ENCODE results near the gene KCNT1. TPM values are rescaled to one million over a fixed set of nuclear protein-coding genes. Genes with fewer than 3 reads are reported as not detected.

Gene KCNT1
- total RNA-seq, 2 donors from 2014 or later = under 0.01 TPM

DNA sequence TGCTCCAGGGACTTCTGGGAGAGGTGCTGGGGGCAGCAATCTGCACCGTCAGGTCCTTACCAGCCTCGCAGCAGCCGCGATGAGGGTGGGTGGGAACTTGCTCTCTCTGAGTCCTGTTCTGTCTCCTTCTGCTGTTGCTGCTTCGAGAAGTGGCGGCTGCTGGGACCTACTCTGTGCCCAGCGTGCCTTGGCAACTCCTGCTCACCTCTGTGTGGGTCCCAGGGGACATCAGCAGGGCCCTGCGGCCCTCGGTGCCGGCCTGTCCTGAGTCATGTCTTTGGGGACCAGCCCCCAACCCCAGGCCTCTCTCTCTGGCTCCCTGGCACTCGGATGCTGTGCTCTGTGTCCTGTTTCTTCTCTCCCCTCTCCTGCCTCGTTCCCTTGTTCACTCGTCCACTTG, 49.5 kb downstream of the KCNT1 start:
- no peak for ATAC-seq
- H3K4me3 ChIP-seq = no peak overlapping the region
- DNase-seq = no peak
- H3K4me1 ChIP-seq = no peaks in the 10 kb centered on the region
- H3K27ac ChIP-seq = no peak overlapping the region
- WGBS, 2 donors = 41 to 42% methylated on average over 8 to 13 of the region's 13 CpGs
- no peaks in the 10 kb centered on the region for H3K9me3 ChIP-seq
- no peak for TF ChIP-seq POLR2A (IDR thresholded peaks at IDR 0.05)
- TF ChIP-seq, protein P1, sequence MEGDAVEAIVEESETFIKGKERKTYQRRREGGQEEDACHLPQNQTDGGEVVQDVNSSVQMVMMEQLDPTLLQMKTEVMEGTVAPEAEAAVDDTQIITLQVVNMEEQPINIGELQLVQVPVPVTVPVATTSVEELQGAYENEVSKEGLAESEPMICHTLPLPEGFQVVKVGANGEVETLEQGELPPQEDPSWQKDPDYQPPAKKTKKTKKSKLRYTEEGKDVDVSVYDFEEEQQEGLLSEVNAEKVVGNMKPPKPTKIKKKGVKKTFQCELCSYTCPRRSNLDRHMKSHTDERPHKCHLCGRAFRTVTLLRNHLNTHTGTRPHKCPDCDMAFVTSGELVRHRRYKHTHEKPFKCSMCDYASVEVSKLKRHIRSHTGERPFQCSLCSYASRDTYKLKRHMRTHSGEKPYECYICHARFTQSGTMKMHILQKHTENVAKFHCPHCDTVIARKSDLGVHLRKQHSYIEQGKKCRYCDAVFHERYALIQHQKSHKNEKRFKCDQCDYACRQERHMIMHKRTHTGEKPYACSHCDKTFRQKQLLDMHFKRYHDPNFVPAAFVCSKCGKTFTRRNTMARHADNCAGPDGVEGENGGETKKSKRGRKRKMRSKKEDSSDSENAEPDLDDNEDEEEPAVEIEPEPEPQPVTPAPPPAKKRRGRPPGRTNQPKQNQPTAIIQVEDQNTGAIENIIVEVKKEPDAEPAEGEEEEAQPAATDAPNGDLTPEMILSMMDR (IDR thresholded peaks at IDR 0.05) = no peak
- no peaks in the 10 kb centered on the region for H3K27me3 ChIP-seq
- intact Hi-C loops (cut with DNase I) = no loop called here
- no peaks in the 10 kb centered on the region for H3K36me3 ChIP-seq (replicated peaks in 1 of 2; ENCODE audit: insufficient read depth in 1 of 2, low read depth in 2 of 2)

DNA sequence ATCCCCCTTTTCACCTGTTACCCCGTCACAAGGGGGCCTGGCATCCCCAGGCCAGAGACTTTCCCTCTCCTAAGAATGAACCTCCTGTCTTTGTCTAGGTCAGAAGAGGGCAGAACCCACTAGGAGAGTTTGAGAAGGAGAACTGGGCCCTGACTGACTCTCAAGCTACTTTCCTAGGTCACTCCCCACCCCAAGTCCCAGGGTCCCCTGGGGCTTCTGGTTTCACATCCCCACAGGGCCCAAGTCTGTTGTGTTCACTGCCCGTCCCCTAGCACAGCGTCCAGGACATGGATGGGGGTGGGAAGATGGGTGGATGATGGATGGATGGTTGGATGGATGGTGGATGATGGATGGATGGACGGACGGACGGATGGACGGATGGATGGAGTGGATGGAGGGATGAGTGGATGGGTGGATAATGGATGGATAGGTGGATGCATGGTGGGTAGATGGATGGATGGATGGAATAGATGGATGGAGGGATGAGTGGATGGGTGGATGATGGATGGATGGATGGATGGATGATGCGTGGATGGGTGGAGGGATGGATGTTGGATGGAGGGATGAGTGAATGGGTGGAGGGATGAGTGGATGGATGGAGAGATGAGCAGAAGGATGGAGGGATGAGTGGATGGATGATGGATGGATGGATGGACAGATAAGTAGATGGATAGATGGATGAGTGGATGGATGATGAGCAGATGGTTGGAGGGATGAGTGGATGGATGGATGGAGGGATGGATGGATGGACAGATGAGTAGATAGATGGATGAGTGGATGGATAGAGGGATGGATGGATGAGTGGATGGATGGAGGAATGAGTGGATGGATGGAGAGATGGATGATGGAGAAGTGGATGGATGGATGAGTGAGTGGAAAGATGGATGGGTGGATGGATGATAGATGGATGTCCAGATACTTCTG, 50.6 kb downstream of the KCNT1 start:
- 77 to 83% methylated on average over 8 of the region's 8 CpGs for WGBS, 2 donors
- intact Hi-C loops (cut with DNase I) = no loop called here
- no peak for ATAC-seq
- no peak overlapping the region for H3K27ac ChIP-seq
- DNase-seq = no peak
- TF ChIP-seq, protein P1 (IDR thresholded peaks at IDR 0.05) = no peak
- TF ChIP-seq POLR2A (IDR thresholded peaks at IDR 0.05) = no peak
- H3K4me1 ChIP-seq = no peaks in the 10 kb centered on the region
- H3K36me3 ChIP-seq (replicated peaks in 1 of 2; ENCODE audit: insufficient read depth in 1 of 2, low read depth in 2 of 2) = no peaks in the 10 kb centered on the region
- H3K4me3 ChIP-seq = no peak overlapping the region
- no peaks in the 10 kb centered on the region for H3K27me3 ChIP-seq
- no peaks in the 10 kb centered on the region for H3K9me3 ChIP-seq

DNA sequence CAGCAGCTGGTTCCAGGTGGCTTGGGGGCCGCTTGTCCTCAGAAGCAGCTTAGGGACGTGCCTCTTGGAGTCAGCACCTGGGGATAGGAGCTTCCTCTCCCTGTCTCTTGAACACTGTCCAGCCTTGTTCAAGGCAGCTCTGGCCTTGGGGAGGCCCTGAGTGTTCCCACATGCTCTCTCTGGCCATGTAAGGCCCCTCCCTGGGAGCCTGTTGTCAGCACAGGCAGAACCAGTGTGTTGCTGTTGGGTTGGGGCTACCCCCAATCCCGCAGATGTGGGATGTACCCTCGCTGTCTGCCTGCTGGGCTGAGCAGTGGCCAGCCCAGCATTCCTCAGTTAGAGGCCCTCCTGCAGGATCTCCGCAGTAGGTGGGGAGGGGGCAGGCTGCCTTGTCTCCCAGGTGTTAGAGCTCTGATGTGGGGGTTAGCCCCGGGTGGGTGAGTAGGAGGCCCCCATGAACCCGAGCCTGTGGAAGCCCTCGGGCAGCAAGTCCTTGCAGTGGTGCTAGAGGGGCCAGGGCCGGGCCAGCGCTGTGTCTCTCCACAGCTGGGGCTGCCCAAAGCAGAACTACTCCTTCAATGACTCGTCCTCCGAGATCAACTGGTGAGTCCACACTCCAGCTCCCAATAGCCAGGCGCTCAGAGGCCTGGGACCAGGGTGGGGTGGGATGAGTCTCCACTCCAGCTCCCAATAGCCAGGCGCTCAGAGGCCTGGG, 51.6 kb downstream of the KCNT1 start:
- Histone ChIP-seq H3K9me3 (no peaks in the 10 kb centered on the region), H3K4me3 (no peak overlapping the region), H3K4me1 (no peaks in the 10 kb centered on the region), H3K27me3 (no peaks in the 10 kb centered on the region), H3K27ac (no peak overlapping the region), H3K36me3 (replicated peaks in 1 of 2; ENCODE audit: insufficient read depth in 1 of 2, low read depth in 2 of 2) (no peaks in the 10 kb centered on the region)
- intact Hi-C loops (cut with DNase I) = no loop called here
- TF ChIP-seq POLR2A (IDR thresholded peaks at IDR 0.05) = no peak
- TF ChIP-seq, protein P1 (IDR thresholded peaks at IDR 0.05) = no peak
- ATAC-seq (no peak), DNase-seq (no peak)
- 65 to 69% methylated on average over 10 to 14 of the region's 14 CpGs for WGBS, 2 donors

DNA sequence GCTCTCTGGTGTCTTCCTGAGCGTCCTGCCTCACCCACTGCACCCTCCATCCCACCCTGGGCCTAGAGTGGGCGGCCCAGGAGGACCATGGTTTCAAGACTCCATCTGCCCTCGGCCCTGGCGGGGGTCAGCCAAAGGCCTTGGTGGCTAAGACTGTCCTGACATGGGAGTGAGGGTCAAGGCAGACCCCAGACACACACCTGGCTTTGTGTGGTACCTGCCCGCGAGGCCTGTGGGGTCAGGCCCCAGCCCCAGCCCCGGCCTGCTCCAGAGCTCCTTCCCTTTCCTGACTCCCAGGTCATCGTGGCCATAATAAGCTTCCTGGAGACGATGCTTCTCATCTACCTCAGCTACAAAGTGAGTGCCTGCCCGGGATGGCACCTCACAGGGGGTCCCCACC, 54.6 kb downstream of the KCNT1 start:
- H3K36me3 ChIP-seq (replicated peaks in 1 of 2; ENCODE audit: insufficient read depth in 1 of 2, low read depth in 2 of 2) = no peaks in the 10 kb centered on the region
- no peaks in the 10 kb centered on the region for H3K27me3 ChIP-seq
- no peak overlapping the region for H3K27ac ChIP-seq
- no peak overlapping the region for H3K4me3 ChIP-seq
- ATAC-seq = no peak
- WGBS, 2 donors = 78 to 83% methylated on average over 4 to 10 of the region's 10 CpGs
- no peak for DNase-seq
- TF ChIP-seq, protein P1 (IDR thresholded peaks at IDR 0.05) = no peak
- TF ChIP-seq POLR2A (IDR thresholded peaks at IDR 0.05) = no peak
- H3K9me3 ChIP-seq = no peaks in the 10 kb centered on the region
- H3K4me1 ChIP-seq = no peaks in the 10 kb centered on the region
- intact Hi-C loops (cut with DNase I) = no loop called here
